ENCODE measurements around the gene SCAP. TPM values are rescaled to one million over a fixed set of nuclear protein-coding genes. Genes with fewer than 3 reads are reported as not detected.

Gene SCAP
- total and polyA plus RNA-seq, 2 of the 4 experiments (the other 2 are of a cell fraction) = 25.3 to 34.6 TPM

- no peak overlapping the region for H2BK20ac ChIP-seq (ENCODE audit: low read depth, low read length)
- intact Hi-C loops (cut with micrococcal nuclease) (no loop called here), in situ Hi-C loops (cut with MboI; ENCODE audit: low sequenced_read_pairs) (no loop called here), dilution Hi-C loops (cut with HindIII; ENCODE audit: low sequenced_read_pairs, unreplicated experiment) (no loop called here)
- H3K18ac ChIP-seq (ENCODE audit: low read depth, low read length) = no peak overlapping the region
- H4K20me1 ChIP-seq (ENCODE audit: insufficient read depth, low read length) = no peaks in the 10 kb centered on the region
- BruUV-seq (replicated peaks) = no TSS peak
- H3K4ac ChIP-seq (ENCODE audit: low read depth, low read length) = no peak overlapping the region
- peaks cover 4% of the 10 kb centered on the region; the same call in 1 of the 2 replicates for H3K9me1 ChIP-seq (ENCODE audit: insufficient read depth, low read length)
- no peak overlapping the region for H2AFZ ChIP-seq (replicated peaks; ENCODE audit: low read length, poor library complexity)
- ChIA-PET POLR2A (ENCODE audit: unreplicated experiment) (no interaction called here), CTCF (interaction anchor here (0.8 kb wide), 1 partner anchor 14 kb away, joined by 3 read pairs; no protein-coding TSS in a partner anchor)
- peaks cover 8 to 18% of the 10 kb centered on the region in 2 experiments; a peak in 3 of 4 replicates for H3K79me1 ChIP-seq (ENCODE audit: low read depth in 1 of 2, low read length in 2 of 2)
- H2AK9ac ChIP-seq (replicated peaks; ENCODE audit: low read depth, low read length, poor library complexity) = no peak overlapping the region
- no peak overlapping the region for H2BK5ac ChIP-seq (ENCODE audit: low read depth, low read length, poor library complexity, severe bottlenecking)
- H4K5ac ChIP-seq (ENCODE audit: low read depth, low read length) = no peak overlapping the region
- no peak for ATAC-seq (ENCODE audit: low read depth)
- H3K4me2 ChIP-seq (ENCODE audit: low read depth, low read length) = no peak overlapping the region
- H3K14ac ChIP-seq (replicated peaks; ENCODE audit: low read depth, low read length) = no peak overlapping the region
- H4K8ac ChIP-seq (ENCODE audit: low read depth in 2 of 2, low read length in 2 of 2) = no peak overlapping the region
- TF ChIP-seq CEBPB (IDR thresholded peaks at IDR 0.05; ENCODE audit: low read depth, low read length) (no peak), RCOR1 (IDR thresholded peaks at IDR 0.05; ENCODE audit: insufficient replicate concordance, low read length) (no peak), MXI1 (IDR thresholded peaks at IDR 0.05; ENCODE audit: borderline replicate concordance, low read depth, low read length) (no peak), ELK1 (IDR thresholded peaks at IDR 0.05; ENCODE audit: borderline replicate concordance, low read depth, low read length) (no peak), POLR2A (IDR thresholded peaks at IDR 0.05; ENCODE audit: low read depth, low read length) (no peak), SMC3 (IDR thresholded peaks at IDR 0.05; ENCODE audit: low read depth, low read length) (no peak), USF2 (IDR thresholded peaks at IDR 0.05; ENCODE audit: low read depth, low read length) (no peak)
- H3K23ac ChIP-seq (ENCODE audit: low read depth, low read length) = no peak overlapping the region
- no peak overlapping the region for H2BK15ac ChIP-seq (ENCODE audit: low read depth, low read length)
- H2BK120ac ChIP-seq (ENCODE audit: low read depth, low read length) = no peak overlapping the region
- H3K4me3 ChIP-seq (ENCODE audit: insufficient read depth, low read depth, low read length) = no peak overlapping the region
- H3K9ac ChIP-seq (ENCODE audit: low read depth, low read length) = no peak overlapping the region
- H3K9me3 ChIP-seq (ENCODE audit: control insufficient read depth, insufficient read depth, low read length) = no peaks in the 10 kb centered on the region
- WGBS, 2 experiments (ENCODE audit: extremely low coverage in 2 of 2, insufficient read length in 1 of 2) = 100% methylated on average over 1 of the region's 4 CpGs; no CpG with 5 or more reads in 1 of the 2 experiments
- H2AK5ac ChIP-seq (ENCODE audit: low read depth, low read length) = no peak overlapping the region
- peaks cover 36% of the 10 kb centered on the region for H3K36me3 ChIP-seq (ENCODE audit: control insufficient read depth, insufficient read depth, low read length)
- no peak for DNase-seq
- H4K91ac ChIP-seq (ENCODE audit: insufficient read depth, low read depth, low read length) = no peak overlapping the region
- no peak overlapping the region for H3K56ac ChIP-seq (ENCODE audit: extremely low read depth, insufficient read depth, low read length)
- no peaks in the 10 kb centered on the region for H3K27me3 ChIP-seq (ENCODE audit: control insufficient read depth, insufficient read depth, low read length)
- H3K4me1 ChIP-seq (ENCODE audit: control insufficient read depth, insufficient read depth, low read length) = no peaks in the 10 kb centered on the region
- no peak overlapping the region for H3K27ac ChIP-seq (ENCODE audit: insufficient read depth, low read length)
Measured at GRCh38 chr3:47434849-47435248, 40.9 kb downstream of the SCAP start.

Measured in IMR-90 (cell line).